AG20443 (cell line): Measurements from ENCODE around the gene ADIPOQ.
"Not testable (repeated sequence)": the region's sequence is repeated elsewhere in the genome, so short reads cannot be mapped to it uniquely, and the experiment has no call there.

Experiments
- DNase-seq: peaks from one replicate; pipeline ENCODE4 v3.0.0; 2012; ENCODE audit warnings: low spot score, mixed read lengths

ADIPOQ gene

DNA sequence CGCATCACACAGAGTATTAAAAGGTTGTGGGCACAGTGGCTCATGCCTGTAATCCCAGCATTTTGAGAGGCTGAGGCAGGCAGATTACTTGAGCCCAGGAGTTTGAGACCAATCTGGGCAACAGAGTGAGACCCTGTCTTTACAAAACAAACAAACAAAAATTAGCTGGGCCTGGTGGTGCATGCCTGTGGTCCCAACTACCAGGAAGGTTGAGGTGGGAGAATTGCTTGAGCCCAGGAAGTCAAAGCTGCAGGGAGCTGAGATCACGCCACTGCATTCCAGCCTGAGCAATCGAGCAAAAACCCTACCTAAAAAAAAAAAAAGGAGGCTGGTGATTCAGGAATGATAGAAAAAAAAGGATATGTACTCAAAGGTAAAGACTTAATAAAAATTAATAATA lies 59.6 kb downstream of the ADIPOQ start:
- DNase-seq, result no peak

DNA sequence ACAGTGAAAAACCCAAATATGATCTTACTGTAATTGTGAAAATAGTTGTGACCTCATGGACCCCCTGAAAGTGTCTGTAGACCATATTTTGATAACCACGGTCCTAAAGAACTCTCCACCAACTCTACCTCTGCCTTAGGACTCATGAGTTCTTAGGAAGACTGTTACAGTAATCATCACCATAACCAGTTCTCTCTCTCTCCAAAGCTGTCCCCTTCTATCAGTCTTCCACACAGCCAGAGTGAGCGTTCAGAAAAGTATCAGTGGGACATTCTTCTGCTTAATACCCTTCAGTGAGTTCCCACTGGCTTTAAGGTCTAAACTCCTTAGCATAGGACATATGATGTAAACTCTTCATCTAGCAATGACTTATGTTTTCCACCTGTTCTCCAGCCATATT lies 60.2 kb downstream of the ADIPOQ start:
- no peak for DNase-seq

DNA sequence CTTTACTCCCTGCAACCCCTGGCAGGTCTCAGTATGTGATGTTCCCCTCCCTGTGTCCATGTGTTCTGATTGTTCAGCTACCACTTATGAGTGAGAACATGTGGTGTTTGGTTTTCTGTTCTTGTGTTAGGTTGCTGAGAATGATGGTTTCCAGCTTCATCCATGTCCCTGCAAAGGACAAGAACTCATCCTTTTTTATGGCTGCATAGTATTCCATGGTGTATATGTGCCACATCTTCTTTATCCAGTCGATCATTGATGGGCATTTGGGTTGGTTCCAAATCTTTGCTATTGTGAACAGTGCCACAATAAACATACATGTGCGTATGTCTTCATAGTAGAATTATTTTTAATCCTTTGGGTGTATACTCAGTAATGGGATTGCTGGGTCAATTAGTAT lies 61.2 kb downstream of the ADIPOQ start:
- not testable (repeated sequence) for DNase-seq

DNA sequence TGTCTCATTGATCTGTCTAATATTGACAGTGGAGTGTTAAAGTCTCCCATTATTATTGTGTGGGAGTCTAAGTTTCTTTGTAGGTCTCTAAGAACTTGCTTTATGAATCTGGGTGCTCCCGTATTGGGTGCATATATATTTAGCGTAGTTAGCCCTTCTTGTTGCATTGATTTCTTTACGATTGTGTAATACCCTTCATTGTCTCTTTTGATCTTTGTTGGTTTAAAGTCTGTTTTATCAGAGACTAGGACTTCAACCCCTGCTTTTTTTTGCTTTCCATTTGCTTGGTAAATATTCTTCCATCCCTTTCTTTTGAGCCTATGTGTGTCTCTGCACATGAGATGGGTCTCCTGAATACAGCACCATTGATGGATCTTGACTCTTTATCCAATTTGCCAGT lies 64.6 kb downstream of the ADIPOQ start:
- not testable (repeated sequence) for DNase-seq
